ENCODE data around the gene ELMO3. TPM values are rescaled to one million over a fixed set of nuclear protein-coding genes. Genes with fewer than 3 reads are reported as not detected.

The ELMO3 gene
- total and polyA plus RNA-seq, 2 of the 13 experiments (the other 11 are each of a cell fraction or from before 2014, with no cell fraction given): 2.6 to 4.0 TPM

DNA sequence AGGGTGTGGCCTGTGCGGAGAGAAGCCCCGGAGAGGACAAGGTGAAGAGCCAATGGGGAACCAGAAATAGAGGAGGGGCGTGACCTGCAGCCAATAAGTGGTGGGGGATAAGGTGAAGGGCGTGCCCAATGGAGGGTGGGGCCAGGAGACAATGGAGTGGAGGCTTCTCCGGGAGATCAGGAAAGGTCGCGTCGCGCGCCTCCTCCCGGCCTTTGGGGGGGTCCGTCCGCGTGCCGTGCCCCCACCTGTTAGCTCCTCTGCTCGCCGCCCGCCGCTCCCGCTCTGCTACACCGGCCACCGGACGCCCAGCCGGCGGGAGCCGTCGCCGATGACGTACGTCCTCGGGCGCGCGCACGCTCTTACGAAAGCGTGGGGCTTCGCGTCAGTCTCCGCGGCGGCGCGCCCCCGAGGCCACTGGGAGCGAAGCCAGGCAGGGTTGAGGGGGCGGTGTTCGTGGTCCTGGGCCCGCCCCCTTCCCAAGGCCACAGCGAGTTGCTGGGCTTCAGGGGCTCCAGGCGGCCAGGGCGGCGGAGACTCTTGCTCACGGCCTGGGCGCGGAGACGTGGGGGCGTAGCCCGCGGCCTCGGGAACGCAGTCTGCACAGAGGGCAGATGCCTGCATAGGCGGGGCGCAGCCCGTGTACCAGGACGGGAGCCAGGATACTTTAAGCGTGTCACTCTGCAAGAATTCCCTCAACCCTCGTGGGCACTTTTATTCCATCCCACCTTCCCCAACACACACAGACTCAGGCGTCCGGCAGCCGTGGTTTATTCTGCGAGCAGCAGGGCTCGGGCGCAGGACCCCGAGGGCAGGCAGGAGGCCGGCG is 15.1 kb upstream of the ELMO3 start, which contains the start of gene MATCAP1 (continued):
- TF ChIP-seq, protein P1, sequence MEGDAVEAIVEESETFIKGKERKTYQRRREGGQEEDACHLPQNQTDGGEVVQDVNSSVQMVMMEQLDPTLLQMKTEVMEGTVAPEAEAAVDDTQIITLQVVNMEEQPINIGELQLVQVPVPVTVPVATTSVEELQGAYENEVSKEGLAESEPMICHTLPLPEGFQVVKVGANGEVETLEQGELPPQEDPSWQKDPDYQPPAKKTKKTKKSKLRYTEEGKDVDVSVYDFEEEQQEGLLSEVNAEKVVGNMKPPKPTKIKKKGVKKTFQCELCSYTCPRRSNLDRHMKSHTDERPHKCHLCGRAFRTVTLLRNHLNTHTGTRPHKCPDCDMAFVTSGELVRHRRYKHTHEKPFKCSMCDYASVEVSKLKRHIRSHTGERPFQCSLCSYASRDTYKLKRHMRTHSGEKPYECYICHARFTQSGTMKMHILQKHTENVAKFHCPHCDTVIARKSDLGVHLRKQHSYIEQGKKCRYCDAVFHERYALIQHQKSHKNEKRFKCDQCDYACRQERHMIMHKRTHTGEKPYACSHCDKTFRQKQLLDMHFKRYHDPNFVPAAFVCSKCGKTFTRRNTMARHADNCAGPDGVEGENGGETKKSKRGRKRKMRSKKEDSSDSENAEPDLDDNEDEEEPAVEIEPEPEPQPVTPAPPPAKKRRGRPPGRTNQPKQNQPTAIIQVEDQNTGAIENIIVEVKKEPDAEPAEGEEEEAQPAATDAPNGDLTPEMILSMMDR (CRISPR knock-in tag; IDR thresholded peaks at IDR 0.05): peak; percentile 45
- TF ChIP-seq DNMT3B (CRISPR knock-in tag; conservative IDR thresholded peaks at IDR 0.05) (no peak), ZNF607 (CRISPR knock-in tag; IDR thresholded peaks at IDR 0.05; ENCODE audit: borderline replicate concordance) (peak; percentile 51), MTF2 (CRISPR knock-in tag; IDR thresholded peaks at IDR 0.05; ENCODE audit: borderline replicate concordance) (peak; percentile 93; the same call in 1 of the 2 replicates), ZNF776 (CRISPR knock-in tag; IDR thresholded peaks at IDR 0.05) (no peak; the same call in 1 of the 2 replicates), CHD2 (IDR thresholded peaks at IDR 0.05; ENCODE audit: low read depth, low read length) (peak; percentile 46; the same call in 1 of the 2 replicates), BCL6 (CRISPR knock-in tag; IDR thresholded peaks at IDR 0.05) (peak; percentile 63), ZMYM4 (CRISPR knock-in tag; IDR thresholded peaks at IDR 0.05) (no peak; the same call in 1 of the 2 replicates), ZNF329 (CRISPR knock-in tag; IDR thresholded peaks at IDR 0.05; ENCODE audit: low read depth) (peak; percentile 75; the same call in 1 of the 2 replicates), RCOR2 (CRISPR knock-in tag; IDR thresholded peaks at IDR 0.05) (no peak), CBX5 (CRISPR knock-in tag; IDR thresholded peaks at IDR 0.05; ENCODE audit: borderline replicate concordance) (peak; percentile 10; the same call in 1 of the 2 replicates), CREM (IDR thresholded peaks at IDR 0.05) (peak; percentile 54), CREM (CRISPR knock-in tag; IDR thresholded peaks at IDR 0.05) (peak; percentile 66; the same call in 1 of the 2 replicates), THYN1 (CRISPR knock-in tag; IDR thresholded peaks at IDR 0.05; ENCODE audit: borderline replicate concordance, low read depth) (0 out of 2 replicates have a peak, but pooled peaks have one; percentile 84), SRSF9 (IDR thresholded peaks at IDR 0.05; ENCODE audit: borderline replicate concordance, insufficient read depth, low read depth, low read length, poor library complexity, severe bottlenecking) (no peak)
- TF ChIP-seq, protein P2, sequence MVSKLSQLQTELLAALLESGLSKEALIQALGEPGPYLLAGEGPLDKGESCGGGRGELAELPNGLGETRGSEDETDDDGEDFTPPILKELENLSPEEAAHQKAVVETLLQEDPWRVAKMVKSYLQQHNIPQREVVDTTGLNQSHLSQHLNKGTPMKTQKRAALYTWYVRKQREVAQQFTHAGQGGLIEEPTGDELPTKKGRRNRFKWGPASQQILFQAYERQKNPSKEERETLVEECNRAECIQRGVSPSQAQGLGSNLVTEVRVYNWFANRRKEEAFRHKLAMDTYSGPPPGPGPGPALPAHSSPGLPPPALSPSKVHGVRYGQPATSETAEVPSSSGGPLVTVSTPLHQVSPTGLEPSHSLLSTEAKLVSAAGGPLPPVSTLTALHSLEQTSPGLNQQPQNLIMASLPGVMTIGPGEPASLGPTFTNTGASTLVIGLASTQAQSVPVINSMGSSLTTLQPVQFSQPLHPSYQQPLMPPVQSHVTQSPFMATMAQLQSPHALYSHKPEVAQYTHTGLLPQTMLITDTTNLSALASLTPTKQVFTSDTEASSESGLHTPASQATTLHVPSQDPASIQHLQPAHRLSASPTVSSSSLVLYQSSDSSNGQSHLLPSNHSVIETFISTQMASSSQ (IDR thresholded peaks at IDR 0.05; ENCODE audit: low read depth): no peak
- TF ChIP-seq, protein P2 (CRISPR knock-in tag; IDR thresholded peaks at IDR 0.05; ENCODE audit: borderline replicate concordance): peak; percentile 68; the same call in 1 of the 2 replicates
- TF ChIP-seq, protein P3, sequence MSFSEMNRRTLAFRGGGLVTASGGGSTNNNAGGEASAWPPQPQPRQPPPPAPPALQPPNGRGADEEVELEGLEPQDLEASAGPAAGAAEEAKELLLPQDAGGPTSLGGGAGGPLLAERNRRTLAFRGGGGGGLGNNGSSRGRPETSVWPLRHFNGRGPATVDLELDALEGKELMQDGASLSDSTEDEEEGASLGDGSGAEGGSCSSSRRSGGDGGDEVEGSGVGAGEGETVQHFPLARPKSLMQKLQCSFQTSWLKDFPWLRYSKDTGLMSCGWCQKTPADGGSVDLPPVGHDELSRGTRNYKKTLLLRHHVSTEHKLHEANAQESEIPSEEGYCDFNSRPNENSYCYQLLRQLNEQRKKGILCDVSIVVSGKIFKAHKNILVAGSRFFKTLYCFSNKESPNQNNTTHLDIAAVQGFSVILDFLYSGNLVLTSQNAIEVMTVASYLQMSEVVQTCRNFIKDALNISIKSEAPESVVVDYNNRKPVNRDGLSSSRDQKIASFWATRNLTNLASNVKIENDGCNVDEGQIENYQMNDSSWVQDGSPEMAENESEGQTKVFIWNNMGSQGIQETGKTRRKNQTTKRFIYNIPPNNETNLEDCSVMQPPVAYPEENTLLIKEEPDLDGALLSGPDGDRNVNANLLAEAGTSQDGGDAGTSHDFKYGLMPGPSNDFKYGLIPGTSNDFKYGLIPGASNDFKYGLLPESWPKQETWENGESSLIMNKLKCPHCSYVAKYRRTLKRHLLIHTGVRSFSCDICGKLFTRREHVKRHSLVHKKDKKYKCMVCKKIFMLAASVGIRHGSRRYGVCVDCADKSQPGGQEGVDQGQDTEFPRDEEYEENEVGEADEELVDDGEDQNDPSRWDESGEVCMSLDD (CRISPR knock-in tag; IDR thresholded peaks at IDR 0.05; ENCODE audit: borderline replicate concordance): no peak

All from HepG2 (cell line).